GM10248 (cell line): ENCODE measurements around the gene SOS2.

Source experiments
- CTCF ChIA-PET: fragments of 300-600 bp; sonication (Branson Sonifier 250); formaldehyde crosslinking; extraction: SDS; loops from one replicate; lab custom pipeline; 2021; ENCODE audit warnings: antibody characterized with exemption; lab: Yijun Ruan, JAX
- POLR2A ChIA-PET: fragments of 350-650 bp; sonication (Branson Sonifier 250); formaldehyde crosslinking; extraction: SDS; loops from one replicate; lab custom pipeline; 2020; ENCODE audit warnings: antibody characterized with exemption; lab: Yijun Ruan, JAX
- DNase-seq: peaks from one replicate; pipeline ENCODE4 v3.0.0; 2012; ENCODE audit errors: extremely low spot score
- TF ChIP-seq, protein P1 (sequence below): IDR thresholded peaks from 2 replicates; pipeline ENCODE4 v1.5.1; 2012; ENCODE audit warnings: mild to moderate bottlenecking, low read depth; ENCODE audit errors: extremely low read depth, missing control alignments, control extremely low read depth

The SOS2 gene

DNA sequence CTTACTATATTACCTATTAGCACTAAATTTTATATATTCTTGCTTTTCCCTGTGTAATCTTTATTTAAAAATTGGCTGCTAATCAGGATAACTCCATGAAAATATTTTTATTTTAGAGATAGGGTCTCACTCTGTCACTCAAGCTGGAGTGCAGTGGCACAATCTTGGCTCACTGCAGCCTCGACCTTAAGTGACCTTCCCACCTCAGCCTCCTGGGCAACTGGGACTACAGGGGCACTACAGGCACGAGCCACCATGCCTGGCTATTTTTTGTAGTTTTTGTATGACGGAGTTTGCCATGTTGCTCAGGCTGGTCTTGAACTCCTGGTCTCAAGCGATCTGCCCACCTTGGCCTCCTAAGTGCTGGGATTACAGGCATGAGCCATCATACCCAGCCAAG lies 82.6 kb downstream of the SOS2 start:
- CTCF ChIA-PET, result no interaction called here
- POLR2A ChIA-PET, result no interaction called here
- DNase-seq, result no peak
- TF ChIP-seq, protein P1, sequence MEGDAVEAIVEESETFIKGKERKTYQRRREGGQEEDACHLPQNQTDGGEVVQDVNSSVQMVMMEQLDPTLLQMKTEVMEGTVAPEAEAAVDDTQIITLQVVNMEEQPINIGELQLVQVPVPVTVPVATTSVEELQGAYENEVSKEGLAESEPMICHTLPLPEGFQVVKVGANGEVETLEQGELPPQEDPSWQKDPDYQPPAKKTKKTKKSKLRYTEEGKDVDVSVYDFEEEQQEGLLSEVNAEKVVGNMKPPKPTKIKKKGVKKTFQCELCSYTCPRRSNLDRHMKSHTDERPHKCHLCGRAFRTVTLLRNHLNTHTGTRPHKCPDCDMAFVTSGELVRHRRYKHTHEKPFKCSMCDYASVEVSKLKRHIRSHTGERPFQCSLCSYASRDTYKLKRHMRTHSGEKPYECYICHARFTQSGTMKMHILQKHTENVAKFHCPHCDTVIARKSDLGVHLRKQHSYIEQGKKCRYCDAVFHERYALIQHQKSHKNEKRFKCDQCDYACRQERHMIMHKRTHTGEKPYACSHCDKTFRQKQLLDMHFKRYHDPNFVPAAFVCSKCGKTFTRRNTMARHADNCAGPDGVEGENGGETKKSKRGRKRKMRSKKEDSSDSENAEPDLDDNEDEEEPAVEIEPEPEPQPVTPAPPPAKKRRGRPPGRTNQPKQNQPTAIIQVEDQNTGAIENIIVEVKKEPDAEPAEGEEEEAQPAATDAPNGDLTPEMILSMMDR, result no peak

DNA sequence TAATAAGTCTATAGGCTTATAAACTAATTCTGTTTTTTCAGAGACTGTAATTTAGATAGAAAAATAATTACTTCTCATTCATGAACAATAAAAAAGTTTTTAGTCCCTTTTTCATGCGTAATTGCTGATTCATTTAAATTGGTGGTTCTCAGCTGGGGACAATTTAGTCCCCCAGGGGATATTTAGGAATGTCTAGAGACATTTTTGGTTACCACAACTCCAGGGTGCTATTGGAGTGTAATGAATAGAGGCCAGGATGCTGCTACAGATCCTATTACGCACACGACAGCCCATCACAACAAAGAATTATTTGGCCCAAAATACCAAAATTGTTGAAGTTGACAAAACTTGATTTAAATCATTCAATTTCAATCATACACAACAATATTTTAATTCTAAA lies 92.2 kb downstream of the SOS2 start:
- ChIA-PET CTCF (no interaction called here), POLR2A (no interaction called here)
- TF ChIP-seq, protein P1, result no peak
- no peak for DNase-seq

DNA sequence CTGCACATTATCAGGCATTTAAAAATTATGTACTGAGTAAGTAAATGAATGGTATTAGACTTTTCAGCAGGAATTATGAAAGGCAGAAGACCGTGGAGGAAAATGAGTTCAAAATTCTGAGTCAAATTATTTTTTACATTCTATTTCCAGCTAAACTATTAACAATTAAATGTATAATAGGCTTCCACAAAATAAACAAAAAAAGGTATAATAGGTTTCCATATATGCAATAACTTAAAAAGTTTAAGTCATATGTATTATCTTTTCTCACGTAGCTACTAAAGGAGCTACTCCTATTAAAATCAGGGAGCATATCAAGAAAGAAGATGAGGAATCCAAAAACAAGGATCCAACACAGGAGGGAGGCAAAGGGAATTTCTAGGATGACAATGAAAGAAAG lies 103.6 kb downstream of the SOS2 start:
- no peak for DNase-seq
- ChIA-PET POLR2A (no interaction called here), CTCF (interaction anchor here (1.2 to 1.4 kb wide), 2 partner anchors 8 to 16 kb away, joined by 3 to 5 read pairs; no protein-coding TSS in a partner anchor)
- TF ChIP-seq, protein P1, result no peak

DNA sequence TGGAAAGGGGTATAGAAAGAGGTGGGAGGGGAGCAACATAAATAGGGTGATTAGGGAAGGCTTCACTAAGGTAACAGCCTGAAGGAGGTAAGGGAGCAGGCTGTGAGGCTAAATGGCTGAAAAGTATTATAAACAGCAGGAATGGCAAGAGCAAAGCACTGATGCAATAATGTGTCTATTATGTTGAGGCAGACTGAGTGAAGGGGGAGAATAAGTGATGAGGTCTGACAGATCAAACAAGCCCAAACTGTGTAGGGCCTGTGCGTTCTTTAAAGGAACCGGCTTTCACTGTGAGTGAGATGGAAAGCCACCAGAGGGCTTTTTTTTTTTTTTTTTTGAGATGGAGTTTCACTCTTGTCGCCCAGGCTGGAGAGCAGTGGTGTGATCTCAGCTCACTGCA lies 108.3 kb downstream of the SOS2 start:
- ChIA-PET CTCF (interaction anchor here (1.4 kb wide), 1 partner anchor 10 kb away, joined by 4 read pairs; no protein-coding TSS in a partner anchor), POLR2A (no interaction called here)
- DNase-seq, result no peak
- TF ChIP-seq, protein P1, result no peak

GRCh38 chr14:50122291-50122690 lies 109.1 kb downstream of the SOS2 start:
- POLR2A ChIA-PET, result interaction anchor here (0.6 kb wide), 1 partner anchor 13 kb away, joined by 6 read pairs; no protein-coding TSS in a partner anchor
- TF ChIP-seq, protein P1, result no peak
- DNase-seq, result no peak
- CTCF ChIA-PET, result interaction anchor here (0.5 to 1.4 kb wide), 2 partner anchors 10 to 13 kb away, joined by 3 to 4 read pairs; no protein-coding TSS in a partner anchor

- DNase-seq, result no peak
- TF ChIP-seq, protein P1, result no peak
- POLR2A ChIA-PET, result interaction anchor here (0.6 kb wide), 1 partner anchor 13 kb away, joined by 6 read pairs; no protein-coding TSS in a partner anchor
- CTCF ChIA-PET, result no interaction called here
Observed at GRCh38 chr14:50121486-50121885, 109.9 kb downstream of the SOS2 start.
